ENCODE results near the gene ZRANB1. TPM values are rescaled to one million over a fixed set of nuclear protein-coding genes. Genes with fewer than 3 reads are reported as not detected.
"Not testable (repeated sequence)": the region's sequence is repeated elsewhere in the genome, so short reads cannot be mapped to it uniquely, and the experiment has no call there.

The ZRANB1 gene
- total RNA-seq, 4 donors from 2014 or later = 35.5 to 48.7 (median 44.3) TPM

DNA sequence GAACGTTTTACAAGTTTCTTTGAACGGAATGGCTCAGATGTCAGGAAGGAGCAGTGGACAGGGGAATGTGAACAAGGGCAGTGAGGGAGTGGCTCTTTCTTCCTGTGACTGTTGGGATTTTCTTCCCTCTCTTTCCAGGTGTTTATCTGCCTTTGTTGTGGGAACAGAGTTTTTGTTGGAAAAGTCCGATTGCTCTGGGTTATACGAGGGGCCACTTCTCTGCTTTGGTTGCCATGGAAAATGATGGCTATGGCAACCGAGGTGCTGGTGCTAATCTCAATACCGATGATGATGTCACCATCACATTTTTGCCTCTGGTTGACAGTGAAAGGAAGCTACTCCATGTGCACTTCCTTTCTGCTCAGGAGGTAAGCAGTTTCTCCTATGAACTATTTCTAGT lies 41.4 kb downstream of the ZRANB1 start:
- Histone ChIP-seq H3K36me3 (peaks cover 5 to 68% of the 10 kb centered on the region in 2 donors), H3K27ac (no peak overlapping the region), H3K27me3 (no peaks in the 10 kb centered on the region), H3K9me3 (no peaks in the 10 kb centered on the region), H3K4me3 (no peak overlapping the region), H3K4me1 (peaks cover 0 to 14% (median 0%) of the 10 kb centered on the region in 3 donors)
- ATAC-seq = no peak
- TF ChIP-seq POLR2A (IDR thresholded peaks at IDR 0.05) (no peak), POLR2AphosphoS5 (IDR thresholded peaks at IDR 0.05) (no peak), EP300 (IDR thresholded peaks at IDR 0.05) (no peak)
- TF ChIP-seq, protein P1, sequence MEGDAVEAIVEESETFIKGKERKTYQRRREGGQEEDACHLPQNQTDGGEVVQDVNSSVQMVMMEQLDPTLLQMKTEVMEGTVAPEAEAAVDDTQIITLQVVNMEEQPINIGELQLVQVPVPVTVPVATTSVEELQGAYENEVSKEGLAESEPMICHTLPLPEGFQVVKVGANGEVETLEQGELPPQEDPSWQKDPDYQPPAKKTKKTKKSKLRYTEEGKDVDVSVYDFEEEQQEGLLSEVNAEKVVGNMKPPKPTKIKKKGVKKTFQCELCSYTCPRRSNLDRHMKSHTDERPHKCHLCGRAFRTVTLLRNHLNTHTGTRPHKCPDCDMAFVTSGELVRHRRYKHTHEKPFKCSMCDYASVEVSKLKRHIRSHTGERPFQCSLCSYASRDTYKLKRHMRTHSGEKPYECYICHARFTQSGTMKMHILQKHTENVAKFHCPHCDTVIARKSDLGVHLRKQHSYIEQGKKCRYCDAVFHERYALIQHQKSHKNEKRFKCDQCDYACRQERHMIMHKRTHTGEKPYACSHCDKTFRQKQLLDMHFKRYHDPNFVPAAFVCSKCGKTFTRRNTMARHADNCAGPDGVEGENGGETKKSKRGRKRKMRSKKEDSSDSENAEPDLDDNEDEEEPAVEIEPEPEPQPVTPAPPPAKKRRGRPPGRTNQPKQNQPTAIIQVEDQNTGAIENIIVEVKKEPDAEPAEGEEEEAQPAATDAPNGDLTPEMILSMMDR (IDR thresholded peaks at IDR 0.05) = no peak
- 21 to 46% methylated on average over 3 to 6 of the region's 6 CpGs for WGBS, 2 donors (ENCODE audit: low coverage in 1 of 2)

DNA sequence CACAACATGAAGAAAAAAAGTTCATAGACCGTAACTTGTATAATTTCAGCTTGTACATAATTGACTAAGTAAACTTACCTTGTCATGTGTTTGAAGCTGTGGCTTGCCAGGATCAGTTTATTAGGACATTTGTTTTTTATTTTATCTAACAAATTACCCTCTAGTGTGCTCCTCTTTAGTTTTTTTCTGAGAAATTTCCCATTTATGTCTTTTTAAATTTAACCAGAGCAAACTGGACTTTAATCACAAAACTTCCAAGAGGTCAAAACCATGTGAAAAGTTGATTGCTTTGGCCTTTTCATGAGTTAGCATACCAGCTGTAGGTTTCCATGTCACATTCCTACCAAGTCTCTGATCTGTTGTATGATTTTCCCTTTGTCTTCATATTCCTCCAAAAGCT lies 42.5 kb downstream of the ZRANB1 start:
- Histone ChIP-seq H3K27me3 (no peaks in the 10 kb centered on the region), H3K27ac (no peak overlapping the region), H3K4me1 (peaks cover 0 to 9% (median 0%) of the 10 kb centered on the region in 3 donors), H3K4me3 (no peak overlapping the region), H3K36me3 (peaks cover 5 to 79% of the 10 kb centered on the region in 2 donors), H3K9me3 (no peaks in the 10 kb centered on the region)
- TF ChIP-seq POLR2AphosphoS5 (IDR thresholded peaks at IDR 0.05) (no peak), POLR2A (IDR thresholded peaks at IDR 0.05) (no peak), EP300 (IDR thresholded peaks at IDR 0.05) (no peak)
- TF ChIP-seq, protein P1 (IDR thresholded peaks at IDR 0.05) = no peak
- ATAC-seq = no peak
- 69 to 91% methylated on average over 1 of the region's 1 CpG for WGBS, 2 donors (ENCODE audit: low coverage in 1 of 2)

DNA sequence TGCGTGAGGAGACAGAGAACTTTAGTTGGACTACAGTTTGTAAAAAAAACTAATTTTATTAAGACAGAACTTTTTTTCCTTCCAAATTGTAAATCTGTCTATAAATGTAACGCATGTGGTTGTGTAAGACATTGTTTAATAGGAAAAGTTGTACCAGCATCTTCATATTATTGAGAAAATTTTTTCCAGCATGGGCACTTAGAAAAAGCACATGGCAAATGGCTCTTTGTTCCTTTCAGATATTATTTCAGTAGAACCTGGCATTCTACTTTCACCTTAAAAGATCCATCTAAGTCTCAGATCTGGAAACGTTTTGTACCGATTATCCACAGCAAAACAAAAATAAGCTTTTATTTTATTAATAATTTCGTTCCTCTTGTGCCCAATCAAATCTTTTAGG lies 43.2 kb downstream of the ZRANB1 start:
- H3K9me3 ChIP-seq = no peaks in the 10 kb centered on the region
- TF ChIP-seq EP300 (IDR thresholded peaks at IDR 0.05) (no peak), POLR2A (IDR thresholded peaks at IDR 0.05) (no peak), POLR2AphosphoS5 (IDR thresholded peaks at IDR 0.05) (no peak)
- TF ChIP-seq, protein P1 (IDR thresholded peaks at IDR 0.05) = no peak

DNA sequence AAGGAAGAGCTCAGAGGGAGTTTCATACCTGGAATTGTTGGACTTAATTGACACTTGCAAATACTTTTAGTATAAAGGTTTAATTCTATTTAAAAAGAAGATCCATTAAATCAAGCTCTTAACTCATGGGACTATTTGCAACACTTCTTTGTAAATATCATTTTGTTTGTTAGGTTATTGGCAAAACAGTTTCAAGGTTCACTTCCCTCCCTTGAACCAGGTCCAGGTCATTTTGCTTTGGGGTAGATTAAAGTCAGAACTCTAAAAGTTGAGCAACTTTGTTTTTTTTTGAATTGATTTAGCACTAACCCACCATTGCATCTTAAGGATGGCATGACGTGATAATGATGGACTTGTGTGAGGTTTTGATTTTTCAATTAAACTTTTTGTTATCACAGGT lies 45.9 kb downstream of the ZRANB1 start:
- TF ChIP-seq POLR2A (IDR thresholded peaks at IDR 0.05) = no peak
- TF ChIP-seq, protein P1 (IDR thresholded peaks at IDR 0.05) = no peak
- TF ChIP-seq POLR2AphosphoS5 (IDR thresholded peaks at IDR 0.05) = no peak
- TF ChIP-seq EP300 (IDR thresholded peaks at IDR 0.05) = no peak
- Histone ChIP-seq H3K27me3 (no peaks in the 10 kb centered on the region), H3K4me3 (no peak overlapping the region), H3K36me3 (peaks cover 5 to 98% of the 10 kb centered on the region in 2 donors), H3K9me3 (no peaks in the 10 kb centered on the region), H3K4me1 (peaks cover 0 to 20% (median under 1%) of the 10 kb centered on the region in 3 donors), H3K27ac (no peak overlapping the region)
- ATAC-seq = no peak
- 82% methylated on average over 1 of the region's 1 CpG; no CpG with 5 or more reads in 1 of the 2 donors for WGBS, 2 donors (ENCODE audit: low coverage in 1 of 2)

More for the DNA sequence above, 43.2 kb downstream of the ZRANB1 start:
- H3K36me3 ChIP-seq = peaks cover 5 to 87% of the 10 kb centered on the region in 2 donors
- ATAC-seq = no peak
- H3K4me1 ChIP-seq = peaks cover 0 to 13% (median 0%) of the 10 kb centered on the region in 3 donors
- no peak overlapping the region for H3K27ac ChIP-seq
- no peak overlapping the region for H3K4me3 ChIP-seq
- H3K27me3 ChIP-seq = no peaks in the 10 kb centered on the region
- WGBS, 2 donors (ENCODE audit: low coverage in 1 of 2) = 74 to 79% methylated on average over 5 of the region's 5 CpGs

DNA sequence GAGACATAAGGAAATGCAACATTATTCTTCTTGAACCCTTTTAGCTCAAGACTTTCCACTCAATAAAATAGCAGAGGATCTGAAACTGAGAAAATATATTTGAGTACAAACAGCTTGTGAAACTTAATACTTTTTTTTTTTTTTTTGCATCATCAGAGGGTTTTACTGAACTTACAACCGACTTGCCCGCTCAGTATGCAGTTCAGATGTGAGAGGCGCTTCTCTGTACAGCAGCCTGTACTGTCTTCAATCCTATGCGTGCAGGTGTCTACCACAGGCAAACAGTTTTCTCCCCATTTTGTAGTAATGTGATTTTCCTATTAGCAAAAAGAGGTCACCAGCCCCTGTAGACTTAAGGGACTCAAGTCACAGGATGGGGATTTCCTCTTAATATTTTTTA lies 46.8 kb downstream of the ZRANB1 start:
- WGBS, 2 donors (ENCODE audit: low coverage in 1 of 2) = 79 to 84% methylated on average over 3 to 4 of the region's 4 CpGs
- Histone ChIP-seq H3K36me3 (peaks cover 5 to 98% of the 10 kb centered on the region in 2 donors), H3K4me1 (peaks cover 0 to 17% (median 3%) of the 10 kb centered on the region in 3 donors)
- not testable (repeated sequence) for H3K27ac ChIP-seq, H3K4me3 ChIP-seq, H3K9me3 ChIP-seq, ATAC-seq, H3K27me3 ChIP-seq

Data from gastroesophageal sphincter (tissue), 4 donors.